Coronary artery (tissue), 2 donors: ENCODE results near the gene TEX48.

Experiments used
- DNase-seq: peaks from one replicate; pipeline ENCODE4 v3.0.0-alpha.2; 2017; ENCODE audit warnings: low spot score
- H3K27ac ChIP-seq, 2 donors: fragments of 200-600 bp; sonication (generic); one replicate each; pipeline ENCODE4 v1.5.1; 2016 to 2019
- H3K4me3 ChIP-seq: fragments of 200-600 bp; sonication (generic); 2 replicates; pipeline ENCODE4 v1.5.1; 2016; ENCODE audit warnings: mild to moderate bottlenecking, moderate library complexity
- CTCF ChIP-seq: fragments of 200-600 bp; sonication (generic); IDR thresholded peaks from one replicate; pipeline ENCODE4 v1.5.1; 2019; ENCODE audit warnings: antibody characterized with exemption

TEX48 gene

GRCh38 chr9:114717908-114718486 is 36.0 kb upstream of the TEX48 start:
- DNase-seq = no peak
- no peak for TF ChIP-seq CTCF
- Histone ChIP-seq H3K4me3 (no peak overlapping the region), H3K27ac (no peak overlapping the region)

- no peak for DNase-seq
- Histone ChIP-seq H3K27ac (no peak overlapping the region), H3K4me3 (no peak overlapping the region)
- TF ChIP-seq CTCF = no peak
Observed at GRCh38 chr9:114709636-114710035, 27.6 kb upstream of the TEX48 start.

- H3K4me3 ChIP-seq = no peak overlapping the region
- TF ChIP-seq CTCF = no peak
- DNase-seq = no peak
- no peak overlapping the region for H3K27ac ChIP-seq
Observed at GRCh38 chr9:114706711-114707110, 24.7 kb upstream of the TEX48 start.

GRCh38 chr9:114701988-114702387 is 20.0 kb upstream of the TEX48 start:
- Histone ChIP-seq H3K4me3 (no peak overlapping the region), H3K27ac (no peak overlapping the region)
- no peak for DNase-seq
- TF ChIP-seq CTCF = no peak

GRCh38 chr9:114697951-114698351 is 16.0 kb upstream of the TEX48 start:
- no peak overlapping the region for H3K4me3 ChIP-seq
- TF ChIP-seq CTCF = no peak
- no peak for DNase-seq
- no peak overlapping the region for H3K27ac ChIP-seq

- no peak for TF ChIP-seq CTCF
- no peak for DNase-seq
- Histone ChIP-seq H3K4me3 (no peak overlapping the region), H3K27ac (no peak overlapping the region)
Observed at GRCh38 chr9:114696814-114697544, 15.0 kb upstream of the TEX48 start.

GRCh38 chr9:114695948-114696347 is 14.0 kb upstream of the TEX48 start:
- DNase-seq = no peak
- TF ChIP-seq CTCF = no peak
- Histone ChIP-seq H3K4me3 (no peak overlapping the region), H3K27ac (no peak overlapping the region)
